K562 (cell line): Measurements from ENCODE around the gene PRRC2C. TPM values are rescaled to one million over a fixed set of nuclear protein-coding genes. Genes with fewer than 3 reads are reported as not detected.

ENCODE experiments used
- ATAC-seq: fragments of 200-7000 bp; cut with Tn5 transposase; 3 replicates; pipeline ENCODE4 v1.9.1; 2020; ENCODE audit warnings: moderate library complexity
- BruUV-seq: library from RNA; stranded (reverse); fragments of 400-500 nt; replicated peaks from 2 replicates; lab custom pipeline; 2021; lab: Mats Ljungman, UMichigan
- CTCF ChIA-PET: fragments of 300-600 bp; formaldehyde crosslinking; extraction: SDS; loops from one replicate; lab custom pipeline; 2021; ENCODE audit warnings: low intra/inter-chr PET ratio; lab: Yijun Ruan, JAX
- POLR2A ChIA-PET: fragments of 300-600, 350-650 bp; sonication (Branson Sonifier 250); formaldehyde crosslinking; extraction: SDS; loops from one replicate; lab custom pipeline; 2021; ENCODE audit warnings: antibody characterized with exemption, inconsistent platforms; lab: Yijun Ruan, JAX
- DNase-seq, 4 experiments: peaks; one replicate each; pipeline versions ENCODE4 v3.0.0 to v3.0.0-alpha.2; 2011 to 2018; ENCODE audit warnings: low spot score in 3 of 4, mixed read lengths in 3 of 4; ENCODE audit errors: extremely low read depth in 1 of 4
- FAIRE-seq: peaks from 2 replicates; lab custom pipeline; 2011; peaks lifted over from hg19 to GRCh38; lab: Jason Lieb, UNC
- H2AFZ ChIP-seq: 2 replicates; pipeline ENCODE4 v1.6.0; 2011; ENCODE audit warnings: low read depth, low read length, control low read depth, inconsistent platforms
- H3K27ac ChIP-seq: fragments of 200-600 bp; 3 replicates; pipeline ENCODE4 v1.8.0; 2011; ENCODE audit warnings: low read depth, mild to moderate bottlenecking, control low read depth, inconsistent platforms, low read length, moderate library complexity, mixed read lengths; ENCODE audit errors: extremely low read depth
- H3K27me3 ChIP-seq, 2 experiments: fragments of 300-600 bp in 1 of 2; 2 replicates in 1 of 2; 3 replicates in 1 of 2; pipeline versions ENCODE4 v1.6.0 to v1.8.0; 2011; ENCODE audit warnings: inconsistent platforms in 2 of 2, low read length in 2 of 2, mild to moderate bottlenecking in 1 of 2, mixed read lengths in 1 of 2, moderate library complexity in 1 of 2; ENCODE audit not compliant: control insufficient read depth in 2 of 2, insufficient read depth in 2 of 2
- H3K36me3 ChIP-seq: fragments of 300-600 bp; 3 replicates; pipeline ENCODE4 v1.8.0; 2011; ENCODE audit warnings: mild to moderate bottlenecking, low read length, inconsistent platforms; ENCODE audit not compliant: control insufficient read depth, insufficient read depth
- H3K4me1 ChIP-seq, 2 experiments: fragments of 200-600 bp in 1 of 2; replicated peaks in 1 of 2; 2 replicates in 1 of 2; 3 replicates in 1 of 2; pipeline versions ENCODE4 v1.5.1 to v1.8.0; 2011; ENCODE audit warnings: inconsistent platforms in 2 of 2, low read length in 2 of 2, mild to moderate bottlenecking in 1 of 2, mixed read lengths in 1 of 2, moderate library complexity in 1 of 2; ENCODE audit not compliant: control insufficient read depth in 2 of 2, insufficient read depth in 2 of 2
- H3K4me2 ChIP-seq: 2 replicates; pipeline ENCODE4 v1.6.1; 2011; ENCODE audit warnings: low read length, control low read depth, inconsistent platforms, mixed read lengths; ENCODE audit not compliant: insufficient read depth
- H3K4me3 ChIP-seq: fragments of 200-600 bp; sonication (generic), shearing (Covaris generic); 2 replicates; pipeline ENCODE4 v1.5.1; 2016; ENCODE audit warnings: control low read depth, inconsistent platforms
- H3K79me2 ChIP-seq: fragments of 200-600 bp; 3 replicates; pipeline ENCODE4 v1.8.0; 2011; ENCODE audit warnings: low read length, inconsistent platforms; ENCODE audit not compliant: control insufficient read depth, insufficient read depth
- H3K9ac ChIP-seq, 2 experiments: 2 replicates each; pipeline versions ENCODE4 v1.6.0 to v1.6.1; 2011; ENCODE audit warnings: low read depth in 2 of 2, low read length in 2 of 2, control low read depth in 1 of 2, inconsistent platforms in 1 of 2, mild to moderate bottlenecking in 1 of 2, mixed read lengths in 1 of 2; ENCODE audit not compliant: insufficient read depth in 1 of 2
- H3K9me1 ChIP-seq: one replicate; pipeline ENCODE4 v1.6.0; 2011; ENCODE audit warnings: inconsistent platforms, mild to moderate bottlenecking, low read length, moderate library complexity; ENCODE audit not compliant: control insufficient read depth, insufficient read depth
- H3K9me3 ChIP-seq: replicated peaks from 2 replicates; pipeline ENCODE4 v1.5.1; 2011; ENCODE audit warnings: low read depth, low read length, inconsistent platforms; ENCODE audit not compliant: control insufficient read depth, insufficient read depth
- H4K20me1 ChIP-seq: replicated peaks from 2 replicates; pipeline ENCODE4 v1.6.1; 2011; ENCODE audit warnings: low read length, inconsistent platforms, mixed read lengths; ENCODE audit not compliant: control insufficient read depth, insufficient read depth
- CGGBP1 ChIP-seq: fragments of 250-450 bp; sonication (Bioruptor Pico); IDR thresholded peaks from 2 replicates; pipeline ENCODE4 v1.9.0; 2021; ENCODE audit warnings: mild to moderate bottlenecking
- CREB1 ChIP-seq, 2 experiments: sonication (generic) in 1 of 2; formaldehyde crosslinking in 1 of 2; IDR thresholded peaks; 2 replicates each; pipeline versions ENCODE4 v1.6.1 to v1.8.0; 2012 to 2022; ENCODE audit warnings: inconsistent platforms in 1 of 2, mild to moderate bottlenecking in 1 of 2, missing genetic modification reagents in 1 of 2, moderate library complexity in 1 of 2
- ESRRA ChIP-seq: fragments of 450-650 bp; IDR thresholded peaks from 2 replicates; pipeline ENCODE4 v1.6.1; 2014; ENCODE audit warnings: low read depth, mild to moderate bottlenecking, moderate library complexity, borderline replicate concordance
- ETV5 ChIP-seq: sonication (generic); formaldehyde crosslinking; IDR thresholded peaks from 2 replicates; pipeline ENCODE4 v1.4.0; 2020; ENCODE audit warnings: low read depth, mild to moderate bottlenecking, missing genetic modification reagents
- HDGF ChIP-seq: fragments of 450-650 bp; IDR thresholded peaks from 2 replicates; pipeline ENCODE4 v1.6.1; 2016
- KHSRP ChIP-seq: fragments of 450-650 bp; IDR thresholded peaks from 2 replicates; pipeline ENCODE4 v1.6.1; 2017
- MAFK ChIP-seq: IDR thresholded peaks from 2 replicates; pipeline ENCODE4 v1.6.1; 2011; ENCODE audit warnings: low read length, improper control_type of control experiment
- MECOM ChIP-seq: fragments of 250-450 bp; sonication (Bioruptor Pico); IDR thresholded peaks from 2 replicates; pipeline ENCODE4 v1.8.0; 2022; ENCODE audit warnings: inconsistent platforms
- MXD1 ChIP-seq: fragments of 250-450 bp; sonication (Bioruptor Pico); IDR thresholded peaks from 2 replicates; pipeline ENCODE4 v1.8.0; 2021; ENCODE audit warnings: borderline replicate concordance, mild to moderate bottlenecking, moderate library complexity; ENCODE audit not compliant: poor library complexity, severe bottlenecking
- NR0B1 ChIP-seq: fragments of 450-650 bp; IDR thresholded peaks from one replicate; pipeline ENCODE4 v1.6.1; 2018; ENCODE audit warnings: mild to moderate bottlenecking, moderate library complexity; ENCODE audit not compliant: partially characterized antibody
- PTRF ChIP-seq: fragments of 450-650 bp; IDR thresholded peaks from 2 replicates; pipeline ENCODE4 v1.6.1; 2016; ENCODE audit warnings: mild to moderate bottlenecking, missing genetic modification characterization, missing compliant biosample characterization
- RBM25 ChIP-seq: fragments of 200-400 bp; formaldehyde crosslinking; IDR thresholded peaks from 2 replicates; pipeline ENCODE4 v1.6.1; 2018; ENCODE audit warnings: low read length, low read depth, moderate library complexity; ENCODE audit not compliant: severe bottlenecking
- SLC30A9 ChIP-seq: fragments of 250-450 bp; sonication (Bioruptor Pico); IDR thresholded peaks from 2 replicates; pipeline ENCODE4 v1.8.0; 2022; ENCODE audit warnings: mild to moderate bottlenecking, moderate library complexity
- SNRNP70 ChIP-seq: fragments of 200-400 bp; formaldehyde crosslinking; optimal IDR thresholded peaks from 2 replicates; pipeline ENCODE3; 2017; ENCODE audit warnings: low read depth, low read length
- XRCC5 ChIP-seq: fragments of 200-400 bp; formaldehyde crosslinking; IDR thresholded peaks from 2 replicates; pipeline ENCODE4 v1.6.1; 2017; ENCODE audit warnings: low read depth, mild to moderate bottlenecking, low read length
- ZBTB11 ChIP-seq, 3 experiments: fragments of 200-800 bp in 1 of 3; fragments of 250-450 bp in 1 of 3; fragments of 450-650 bp in 1 of 3; sonication (Bioruptor Pico) in 1 of 3; sonication (Bioruptor generic) in 1 of 3; formaldehyde crosslinking in 1 of 3; IDR thresholded peaks; 2 replicates each; pipeline versions ENCODE4 v1.6.1 to v1.8.0; 2016 to 2022; ENCODE audit warnings: mild to moderate bottlenecking in 2 of 3, missing genetic modification characterization in 2 of 3, missing compliant biosample characterization in 1 of 3, moderate library complexity in 1 of 3
- ZNF668 ChIP-seq: fragments of 250-450 bp; sonication (Bioruptor Pico); IDR thresholded peaks from 2 replicates; pipeline ENCODE4 v1.8.0; 2022; ENCODE audit warnings: mild to moderate bottlenecking, inconsistent platforms
- in situ Hi-C: fragments of 300-500 bp; cut with MboI; formaldehyde crosslinking; loops from 4 replicates; pipeline ENCODE4 v1.15.0; 2018; ENCODE audit warnings: inconsistent platforms, mixed read lengths
- intact Hi-C: fragments of 100-400 bp; cut with micrococcal nuclease; formaldehyde crosslinking; loops from 2 replicates; pipeline ENCODE4 v1.14.2; 2022
- polyA plus RNA-seq, 8 experiments: library from polyadenylated mRNA; depleted of rRNA in 4 of 8; stranded (reverse) in 5 of 8; unstranded in 3 of 8; fragments of >200 nt; fragmentation: Nextera tagmentation in 2 of 8; fragmentation: Illumina TruSeq in 1 of 8; extraction: Ambion mirVana in 2 of 8; extraction: Trizol in 1 of 8; gene quantifications; 2 replicates each; pipeline versions ENCODE4 v1.2.1 to v1.2.3, GENCODE V29; 2011 to 2014; ENCODE audit warnings: inconsistent platforms in 1 of 8, missing spikeins in 1 of 8
- total RNA-seq, 7 experiments: library from RNA; depleted of rRNA in 6 of 7; stranded (reverse); fragments of >200 nt in 6 of 7; fragmentation: Illumina TruSeq in 2 of 7; extraction: Trizol in 2 of 7; gene quantifications; 2 replicates each; pipeline versions ENCODE4 v1.2.1 to v1.2.3, GENCODE V29; 2011 to 2021; ENCODE audit warnings: low replicate concordance in 1 of 7

PRRC2C gene
- total and polyA plus RNA-seq, 9 of the 15 experiments (the other 6 are each of a cell fraction or from before 2014, with no cell fraction given) = 61.9 to 237 (median 105) TPM

- CTCF ChIA-PET = no interaction called here
- peaks cover 74% of the 10 kb centered on the region for H3K79me2 ChIP-seq
- intact Hi-C loops = loop anchor here (10.0 kb wide), 3 partner anchors 228 to 498 kb away; partner anchors contain the start of gene VAMP4
- no peak for FAIRE-seq
- TF ChIP-seq XRCC5 = no peak
- peak; percentile 53 for TF ChIP-seq RBM25
- TF ChIP-seq MAFK = no peak
- TF ChIP-seq KHSRP = no peak
- no peak for TF ChIP-seq ZBTB11 (CRISPR knock-in tag; IDR thresholded peaks at IDR 0.05)
- TF ChIP-seq MXD1 (CRISPR knock-in tag) = no peak
- no peak for TF ChIP-seq CREB1 (IDR thresholded peaks at IDR 0.05)
- TF ChIP-seq CREB1 (CRISPR knock-in tag; IDR thresholded peaks at IDR 0.05) = no peak
- TF ChIP-seq NR0B1 = no peak
- no peak for TF ChIP-seq MECOM (CRISPR knock-in tag)
- TF ChIP-seq SNRNP70 = no peak
- TF ChIP-seq SLC30A9 (CRISPR knock-in tag) = no peak
- TF ChIP-seq HDGF = no peak
- no peak for TF ChIP-seq ETV5 (CRISPR knock-in tag)
- TF ChIP-seq CGGBP1 (CRISPR knock-in tag) = no peak
- TF ChIP-seq PTRF (tag) = no peak
- TF ChIP-seq ESRRA = peak; percentile 59; the same call in 1 of the 2 replicates
- TF ChIP-seq ZNF668 (CRISPR knock-in tag) = 0 out of 2 replicates have a peak, but pooled peaks have one; percentile 11
- peaks cover 49% of the 10 kb centered on the region for H4K20me1 ChIP-seq
- no peak for DNase-seq
- no peaks in the 10 kb centered on the region for H3K9me3 ChIP-seq
- peak overlapping the region; percentile 91 for H3K4me3 ChIP-seq
- peak overlapping the region; percentile 97 for H3K4me2 ChIP-seq
- BruUV-seq = no TSS peak
- POLR2A ChIA-PET = interaction anchor here (0.6 to 5.2 kb wide), 6 partner anchors 9 to 1044 kb away, joined by 3 to 34 read pairs (median 4); no protein-coding TSS in a partner anchor
- H3K27ac ChIP-seq = no peak overlapping the region
- no peaks in the 10 kb centered on the region for H3K27me3 ChIP-seq
- H3K4me1 ChIP-seq = peaks cover 3 to 11% of the 10 kb centered on the region in 2 experiments; a peak in 4 of 5 replicates
- ATAC-seq = no peak
- no peaks in the 10 kb centered on the region for H3K9me1 ChIP-seq
- in situ Hi-C loops = no loop called here
- H2AFZ ChIP-seq = no peak overlapping the region
- H3K36me3 ChIP-seq = peaks cover 35% of the 10 kb centered on the region
- peak overlapping the region in 1 of 2 experiments; percentile 92; a peak in 2 of 4 replicates for H3K9ac ChIP-seq
Observed at GRCh38 chr1:171487038-171487437, 1.7 kb downstream of the PRRC2C start.
